Esophagus squamous epithelium (tissue), 4 donors: ENCODE results near the gene CEP76.

ENCODE experiments used
- CTCF ChIP-seq, 6 experiments: fragments of 450-650 bp in 4 of 6; fragments of 200-600 bp in 2 of 6; sonication (generic) in 2 of 6; IDR thresholded peaks; one replicate each; pipeline ENCODE4 v1.5.1; 2016 to 2019; ENCODE audit warnings: antibody characterized with exemption in 6 of 6, mild to moderate bottlenecking in 4 of 6, moderate library complexity in 4 of 6
- POLR2A ChIP-seq, 4 donors: fragments of 450-650 bp; IDR thresholded peaks; one replicate each; pipeline ENCODE4 v1.6.1; 2017; ENCODE audit warnings: antibody characterized with exemption in 4 of 4, mild to moderate bottlenecking in 4 of 4, moderate library complexity in 3 of 4

GRCh38 chr18:12699747-12700146 lies 2.8 kb downstream of the CEP76 start:
- no peak for TF ChIP-seq CTCF (IDR thresholded peaks at IDR 0.05)
- TF ChIP-seq POLR2A (IDR thresholded peaks at IDR 0.05): no peak
